Upper lobe of left lung (tissue), 6 donors: Measurements from ENCODE around the gene ZNF428. TPM values are rescaled to one million over a fixed set of nuclear protein-coding genes. Genes with fewer than 3 reads are reported as not detected.
"Not testable (repeated sequence)": the region's sequence is repeated elsewhere in the genome, so short reads cannot be mapped to it uniquely, and the experiment has no call there.

Experiments
- ATAC-seq, 2 donors: fragments of 200-7000 bp; cut with Tn5 transposase; one replicate each; pipeline ENCODE4 v1.9.1; 2022; ENCODE audit warnings: mild to moderate bottlenecking in 2 of 2, moderate library complexity in 2 of 2; ENCODE audit not compliant: low FRiP score in 2 of 2
- DNase-seq, 2 donors: peaks; one replicate each; pipeline ENCODE4 v3.0.0-alpha.2; 2019 to 2020
- H3K27ac ChIP-seq, 4 donors: fragments of 200-600 bp; sonication (generic); one replicate each; pipeline ENCODE4 v1.5.1; 2016 to 2019
- H3K27me3 ChIP-seq, 4 donors: fragments of 200-600 bp; sonication (generic); one replicate each; pipeline ENCODE4 v1.5.1; 2017 to 2019
- H3K36me3 ChIP-seq, 4 donors: fragments of 200-600 bp; sonication (generic); one replicate each; pipeline ENCODE4 v1.5.1; 2016 to 2019
- H3K4me1 ChIP-seq, 4 donors: fragments of 200-600 bp; sonication (generic); one replicate each; pipeline ENCODE4 v1.5.1; 2018 to 2019
- H3K4me3 ChIP-seq, 4 donors: fragments of 200-600 bp; sonication (generic); one replicate each; pipeline ENCODE4 v1.5.1; 2017 to 2019; ENCODE audit warnings: mild to moderate bottlenecking in 2 of 4, moderate library complexity in 1 of 4
- H3K9me3 ChIP-seq, 4 donors: fragments of 200-600 bp; sonication (generic); one replicate each; pipeline ENCODE4 v1.5.1; 2018 to 2019
- EP300 ChIP-seq, 4 donors: sonication (generic); formaldehyde crosslinking; IDR thresholded peaks; one replicate each; pipeline ENCODE4 v1.5.1; 2017; ENCODE audit warnings: antibody characterized with exemption in 4 of 4, control low read depth in 2 of 4
- POLR2A ChIP-seq, 4 donors: fragments of 450-650 bp; IDR thresholded peaks; one replicate each; pipeline ENCODE4 v1.5.1; 2016 to 2017; ENCODE audit warnings: antibody characterized with exemption in 4 of 4, mild to moderate bottlenecking in 2 of 4
- POLR2AphosphoS5 ChIP-seq, 2 donors: sonication (generic); formaldehyde crosslinking; IDR thresholded peaks; one replicate each; pipeline ENCODE4 v1.5.1; 2017; ENCODE audit warnings: antibody characterized with exemption in 2 of 2
- WGBS, 2 donors: methylation state at CpG; one replicate each; pipeline ENCODE4 v1.1.5; 2017 to 2018; 5-methylcytosine and 5-hydroxymethylcytosine counted together
- total RNA-seq, 6 donors: library from RNA; depleted of rRNA in 4 of 6; stranded (reverse); fragments of >200 nt in 4 of 6; gene quantifications; one replicate each; pipeline versions ENCODE4 v1.1.0 to v1.2.1, GENCODE V29; 2016 to 2021
- TF ChIP-seq, protein P1 (sequence below), 6 experiments: fragments of 450-650 bp in 4 of 6; fragments of 200-600 bp in 2 of 6; sonication (generic) in 2 of 6; IDR thresholded peaks; one replicate each; pipeline ENCODE4 v1.5.1; 2016 to 2019; ENCODE audit warnings: antibody characterized with exemption in 6 of 6
- donor health status: DM: no; HTN: no; CAD: no; lungs with moderate emphysema.
- donor health status: DM: no; HTN: yes; CAD: no; lungs with severe emphysema.

Gene ZNF428
- total RNA-seq, 6 donors from 2014 or later = 10.5 to 37.0 (median 31.4) TPM

DNA sequence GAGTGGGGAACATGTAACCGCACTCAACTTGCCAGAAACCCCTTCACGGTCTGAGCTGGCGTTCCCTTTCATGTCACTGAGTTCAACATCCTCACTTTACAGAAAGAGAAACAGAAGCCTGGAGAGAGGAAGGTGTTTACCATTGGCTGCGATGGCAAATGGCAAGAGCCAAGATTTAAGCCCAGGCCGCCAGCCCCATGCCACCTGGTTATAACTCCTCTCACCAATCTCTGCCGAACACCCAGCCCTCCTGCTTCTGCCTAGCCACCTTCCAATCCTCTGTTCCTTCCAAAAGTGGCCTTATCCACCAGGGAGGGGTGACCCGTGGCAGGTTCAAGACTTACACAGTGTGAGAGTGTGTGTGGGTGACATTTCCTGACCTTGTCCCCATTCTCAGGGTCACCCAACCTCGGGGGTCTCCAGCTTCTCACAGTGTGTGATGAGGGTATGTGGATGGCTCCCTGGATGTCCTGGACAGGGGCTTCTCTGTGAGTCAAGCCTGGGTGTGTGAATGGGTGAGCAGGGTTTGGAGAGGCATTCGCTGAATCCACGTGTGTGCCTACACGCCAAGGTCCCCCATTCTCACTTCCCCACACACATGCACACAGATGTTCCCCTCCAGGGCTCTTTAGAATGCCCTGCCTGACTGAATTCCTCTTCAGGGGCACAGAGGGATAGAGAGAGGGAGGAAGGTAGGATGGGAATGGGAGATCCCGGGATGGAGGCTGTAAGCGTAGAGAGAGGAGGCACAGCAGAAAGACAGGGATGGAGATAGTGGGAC is 19.0 kb upstream of the ZNF428 start:
- H3K36me3 ChIP-seq = no peaks in the 10 kb centered on the region
- H3K27me3 ChIP-seq = peaks cover 0 to 12% (median 5%) of the 10 kb centered on the region in 4 donors
- TF ChIP-seq POLR2A (IDR thresholded peaks at IDR 0.05) (no peak), EP300 (IDR thresholded peaks at IDR 0.05) (no peak), POLR2AphosphoS5 (IDR thresholded peaks at IDR 0.05) (no peak)
- TF ChIP-seq, protein P1, sequence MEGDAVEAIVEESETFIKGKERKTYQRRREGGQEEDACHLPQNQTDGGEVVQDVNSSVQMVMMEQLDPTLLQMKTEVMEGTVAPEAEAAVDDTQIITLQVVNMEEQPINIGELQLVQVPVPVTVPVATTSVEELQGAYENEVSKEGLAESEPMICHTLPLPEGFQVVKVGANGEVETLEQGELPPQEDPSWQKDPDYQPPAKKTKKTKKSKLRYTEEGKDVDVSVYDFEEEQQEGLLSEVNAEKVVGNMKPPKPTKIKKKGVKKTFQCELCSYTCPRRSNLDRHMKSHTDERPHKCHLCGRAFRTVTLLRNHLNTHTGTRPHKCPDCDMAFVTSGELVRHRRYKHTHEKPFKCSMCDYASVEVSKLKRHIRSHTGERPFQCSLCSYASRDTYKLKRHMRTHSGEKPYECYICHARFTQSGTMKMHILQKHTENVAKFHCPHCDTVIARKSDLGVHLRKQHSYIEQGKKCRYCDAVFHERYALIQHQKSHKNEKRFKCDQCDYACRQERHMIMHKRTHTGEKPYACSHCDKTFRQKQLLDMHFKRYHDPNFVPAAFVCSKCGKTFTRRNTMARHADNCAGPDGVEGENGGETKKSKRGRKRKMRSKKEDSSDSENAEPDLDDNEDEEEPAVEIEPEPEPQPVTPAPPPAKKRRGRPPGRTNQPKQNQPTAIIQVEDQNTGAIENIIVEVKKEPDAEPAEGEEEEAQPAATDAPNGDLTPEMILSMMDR (IDR thresholded peaks at IDR 0.05) = no peak
- no peaks in the 10 kb centered on the region for H3K9me3 ChIP-seq
- H3K4me1 ChIP-seq = peaks cover 7 to 17% (median 9%) of the 10 kb centered on the region in 4 donors
- DNase-seq = no peak
- no peak overlapping the region for H3K4me3 ChIP-seq
- H3K27ac ChIP-seq = no peak overlapping the region
- no peak for ATAC-seq
- WGBS, 2 donors = 76 to 84% methylated on average over 13 of the region's 13 CpGs

DNA sequence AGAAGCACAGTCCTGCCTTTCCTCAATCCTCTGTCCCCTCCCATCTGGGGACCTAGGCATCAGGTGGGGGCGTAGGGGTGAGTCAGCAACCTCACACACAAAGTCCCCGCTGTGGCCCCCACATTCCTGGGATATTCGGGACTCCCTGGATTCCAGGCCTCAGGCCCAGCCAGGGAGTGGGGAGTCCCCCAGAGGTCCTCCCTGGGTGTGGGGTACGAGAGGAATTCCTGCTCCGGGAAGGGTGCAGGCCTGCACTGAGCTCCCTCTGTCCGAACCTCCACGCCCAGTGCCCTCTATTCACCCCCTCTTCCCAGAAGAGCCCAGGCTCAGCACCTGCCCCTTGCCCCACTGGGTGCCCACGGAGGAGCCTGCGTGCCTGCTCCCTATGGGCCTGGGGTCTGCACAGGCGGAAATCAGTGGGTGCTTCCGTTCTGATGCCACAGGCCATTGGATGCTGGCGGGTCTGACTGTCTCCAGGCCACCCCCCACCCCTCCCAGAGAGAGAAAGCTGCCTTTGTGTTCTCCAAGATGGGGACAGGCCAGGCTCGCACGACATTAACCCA is 16.8 kb upstream of the ZNF428 start:
- no peak overlapping the region for H3K27ac ChIP-seq
- WGBS, 2 donors = 81 to 85% methylated on average over 6 to 14 of the region's 14 CpGs
- H3K9me3 ChIP-seq = no peaks in the 10 kb centered on the region
- H3K4me1 ChIP-seq = peaks cover 7 to 17% (median 9%) of the 10 kb centered on the region in 4 donors
- H3K4me3 ChIP-seq = no peak overlapping the region
- DNase-seq = peak in 1 of 2 donors; percentile 40
- TF ChIP-seq, protein P1 (IDR thresholded peaks at IDR 0.05) = no peak
- TF ChIP-seq POLR2AphosphoS5 (IDR thresholded peaks at IDR 0.05) (no peak), POLR2A (IDR thresholded peaks at IDR 0.05) (no peak), EP300 (IDR thresholded peaks at IDR 0.05) (no peak)
- H3K36me3 ChIP-seq = no peaks in the 10 kb centered on the region
- peaks cover 0 to 12% (median 5%) of the 10 kb centered on the region in 4 donors for H3K27me3 ChIP-seq
- ATAC-seq = no peak

DNA sequence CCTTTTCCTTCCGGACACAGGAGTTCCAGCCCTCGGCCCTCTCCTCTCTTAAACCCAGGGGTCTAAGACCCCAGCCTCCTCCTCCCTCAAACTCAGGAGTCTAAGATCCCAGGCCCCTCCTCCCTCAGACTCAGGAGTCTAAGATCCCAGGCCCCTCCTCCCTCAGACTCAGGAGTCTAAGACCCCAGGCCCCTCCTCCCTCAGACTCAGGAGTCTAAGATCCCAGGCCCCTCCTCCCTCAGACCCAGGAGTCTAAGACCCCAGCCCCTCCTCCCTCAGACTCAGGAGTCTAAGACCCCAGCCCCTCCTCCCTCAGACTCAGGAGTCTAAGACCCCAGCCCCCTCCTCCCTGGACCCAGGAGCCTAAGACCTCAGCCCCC is 16.1 kb upstream of the ZNF428 start:
- Histone ChIP-seq H3K27me3 (peaks cover 0 to 11% (median 5%) of the 10 kb centered on the region in 4 donors), H3K4me1 (peaks cover 7 to 15% (median 8%) of the 10 kb centered on the region in 4 donors)
- WGBS, 2 donors = 58 to 72% methylated on average over 2 of the region's 2 CpGs
- not testable (repeated sequence) for DNase-seq, H3K36me3 ChIP-seq, ATAC-seq, H3K9me3 ChIP-seq, H3K4me3 ChIP-seq, H3K27ac ChIP-seq

DNA sequence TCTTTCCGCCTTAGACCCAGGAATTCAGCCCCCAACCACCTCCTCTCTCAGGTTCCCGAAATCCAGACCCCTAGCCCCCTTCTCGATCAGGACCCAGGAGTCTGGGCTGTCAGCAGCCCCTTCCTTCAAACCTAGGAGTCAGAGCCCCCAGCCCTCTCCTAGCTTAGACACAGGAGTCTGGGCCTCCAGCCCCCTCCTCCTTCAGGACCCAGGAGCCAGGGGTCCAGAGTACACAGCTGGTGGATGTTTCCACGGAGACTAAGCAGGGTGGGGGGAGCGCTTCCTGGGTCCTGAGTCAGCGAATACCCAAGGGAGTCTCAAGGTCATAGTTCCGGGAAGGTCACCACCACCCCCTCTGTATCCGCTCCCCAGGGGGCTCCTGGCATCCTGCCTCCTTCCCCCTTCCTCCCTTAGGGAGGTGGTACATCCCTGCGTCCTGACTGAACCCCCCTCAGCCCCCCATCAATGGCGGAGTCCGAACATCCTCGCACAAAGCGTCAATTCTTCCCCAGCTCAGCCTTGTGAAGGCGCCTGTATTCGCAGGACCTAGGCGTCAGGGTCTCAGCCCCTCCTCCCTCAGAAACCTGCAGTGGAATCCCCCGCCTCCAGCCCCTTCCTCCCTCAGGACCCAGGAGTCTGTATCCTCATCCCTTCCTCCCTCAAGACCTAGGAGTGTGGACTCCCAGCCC is 15.6 kb upstream of the ZNF428 start:
- Histone ChIP-seq H3K4me3 (no peak overlapping the region), H3K9me3 (no peaks in the 10 kb centered on the region), H3K27ac (no peak overlapping the region), H3K36me3 (no peaks in the 10 kb centered on the region), H3K4me1 (peaks cover 2 to 9% (median 2%) of the 10 kb centered on the region in 4 donors), H3K27me3 (peaks cover 0 to 6% (median 3%) of the 10 kb centered on the region in 4 donors)
- no peak for TF ChIP-seq POLR2A (IDR thresholded peaks at IDR 0.05)
- no peak for TF ChIP-seq EP300 (IDR thresholded peaks at IDR 0.05)
- TF ChIP-seq, protein P1 (IDR thresholded peaks at IDR 0.05) = no peak
- no peak for TF ChIP-seq POLR2AphosphoS5 (IDR thresholded peaks at IDR 0.05)
- DNase-seq (no peak), ATAC-seq (no peak)
- 34 to 55% methylated on average over 10 to 17 of the region's 17 CpGs for WGBS, 2 donors

DNA sequence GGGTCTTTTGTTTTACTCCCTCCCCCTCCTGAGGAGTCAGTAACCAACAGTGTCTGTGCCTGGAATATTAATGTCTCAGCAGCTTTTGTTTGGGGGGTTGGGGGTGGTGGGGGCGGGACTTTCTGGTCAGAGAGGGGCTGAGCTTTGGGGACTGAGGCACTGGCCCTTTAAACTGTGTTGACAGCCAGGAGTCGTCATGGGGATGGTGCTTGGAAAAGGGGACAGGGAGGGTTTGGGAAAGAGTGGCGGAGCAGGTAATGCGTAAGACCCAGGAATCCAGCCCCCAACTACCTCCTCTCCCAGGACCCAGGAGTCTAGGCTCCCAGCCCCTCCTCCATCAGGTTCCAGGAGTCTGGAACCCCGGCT is 15.1 kb upstream of the ZNF428 start:
- H3K4me3 ChIP-seq = no peak overlapping the region
- TF ChIP-seq POLR2A (IDR thresholded peaks at IDR 0.05) (no peak), POLR2AphosphoS5 (IDR thresholded peaks at IDR 0.05) (no peak), EP300 (IDR thresholded peaks at IDR 0.05) (no peak)
- TF ChIP-seq, protein P1 (IDR thresholded peaks at IDR 0.05) = no peak
- H3K4me1 ChIP-seq = peaks cover 0 to 7% (median 0%) of the 10 kb centered on the region in 4 donors
- no peak for ATAC-seq
- no peak overlapping the region for H3K27ac ChIP-seq
- 53 to 55% methylated on average over 3 to 5 of the region's 5 CpGs for WGBS, 2 donors
- DNase-seq = no peak
- H3K9me3 ChIP-seq = no peaks in the 10 kb centered on the region
- no peaks in the 10 kb centered on the region for H3K36me3 ChIP-seq
- peaks cover 0 to 6% (median 2%) of the 10 kb centered on the region in 4 donors for H3K27me3 ChIP-seq
